Liver (tissue), 9 donors: ENCODE results near the gene APOE. TPM values are rescaled to one million over a fixed set of nuclear protein-coding genes. Genes with fewer than 3 reads are reported as not detected.

Experiments used
- DNase-seq: peaks from one replicate; pipeline ENCODE4 v3.0.0-alpha.2; 2017; ENCODE audit warnings: low spot score
- H3K27ac ChIP-seq, 2 donors: one replicate each; pipeline ENCODE4 v1.7.0; 2013; ENCODE audit warnings: inconsistent platforms in 2 of 2, low read length in 2 of 2, control low read depth in 1 of 2, low read depth in 1 of 2, mild to moderate bottlenecking in 1 of 2
- H3K27me3 ChIP-seq, 4 donors: one replicate each; pipeline versions ENCODE4 v1.6.1 to v1.7.0; 2013; ENCODE audit warnings: low read length in 3 of 4, inconsistent platforms in 1 of 4, mild to moderate bottlenecking in 1 of 4, moderate library complexity in 1 of 4; ENCODE audit not compliant: control insufficient read depth in 4 of 4, insufficient read depth in 4 of 4
- H3K36me3 ChIP-seq, 4 donors: one replicate each; pipeline versions ENCODE4 v1.6.1 to v1.7.0; 2013; ENCODE audit warnings: low read length in 3 of 4, mild to moderate bottlenecking in 3 of 4, low read depth in 1 of 4, moderate library complexity in 1 of 4; ENCODE audit not compliant: control insufficient read depth in 4 of 4, insufficient read depth in 3 of 4
- H3K4me1 ChIP-seq, 4 donors: one replicate each; pipeline versions ENCODE4 v1.6.1 to v1.7.0; 2013; ENCODE audit warnings: low read length in 3 of 4, mild to moderate bottlenecking in 3 of 4, moderate library complexity in 1 of 4; ENCODE audit not compliant: control insufficient read depth in 4 of 4, insufficient read depth in 4 of 4
- H3K4me3 ChIP-seq, 3 donors: one replicate each; pipeline versions ENCODE4 v1.6.1 to v1.7.0; 2013; ENCODE audit warnings: low read length in 3 of 3, control low read depth in 1 of 3, low read depth in 1 of 3, mild to moderate bottlenecking in 1 of 3
- H3K9ac ChIP-seq, 2 donors: one replicate each; pipeline ENCODE4 v1.7.0; 2013; ENCODE audit warnings: low read length in 2 of 2, mild to moderate bottlenecking in 2 of 2, moderate library complexity in 2 of 2, control low read depth in 1 of 2, low read depth in 1 of 2
- H3K9me3 ChIP-seq, 4 donors: one replicate each; pipeline versions ENCODE4 v1.6.1 to v1.7.0; 2013; ENCODE audit warnings: low read length in 3 of 4; ENCODE audit not compliant: control insufficient read depth in 4 of 4
- EGR1 ChIP-seq, 2 donors: IDR thresholded peaks; 2 replicates each; pipeline ENCODE4 v1.6.1; 2016 to 2018; ENCODE audit warnings: antibody characterized with exemption in 2 of 2, low read depth in 2 of 2
- FOXA1 ChIP-seq: IDR thresholded peaks from 2 replicates; pipeline ENCODE4 v1.6.1; 2016; ENCODE audit warnings: antibody characterized with exemption
- FOXA2 ChIP-seq: IDR thresholded peaks from 2 replicates; pipeline ENCODE4 v1.6.1; 2016; ENCODE audit warnings: antibody characterized with exemption
- GABPA ChIP-seq, 2 donors: IDR thresholded peaks in 1 of 2; conservative IDR thresholded peaks in 1 of 2; 2 replicates each; pipeline ENCODE4 v1.6.1; 2016; ENCODE audit warnings: antibody characterized with exemption in 2 of 2, mild to moderate bottlenecking in 1 of 2, moderate library complexity in 1 of 2
- HNF4G ChIP-seq: IDR thresholded peaks from 2 replicates; pipeline ENCODE4 v1.6.1; 2016; ENCODE audit warnings: antibody characterized with exemption
- JUND ChIP-seq, 2 donors: IDR thresholded peaks; 2 replicates each; pipeline ENCODE4 v1.6.1; 2016; ENCODE audit warnings: antibody characterized with exemption in 2 of 2
- NR2F2 ChIP-seq: IDR thresholded peaks from 2 replicates; pipeline ENCODE4 v1.6.1; 2016; ENCODE audit warnings: antibody characterized with exemption
- RAD21 ChIP-seq, 2 donors: IDR thresholded peaks; 2 replicates each; pipeline ENCODE4 v1.6.1; 2016; ENCODE audit warnings: antibody characterized with exemption in 2 of 2, mild to moderate bottlenecking in 2 of 2
- RXRA ChIP-seq, 2 donors: IDR thresholded peaks; 2 replicates each; pipeline ENCODE4 v1.6.1; 2017 to 2018; ENCODE audit warnings: antibody characterized with exemption in 2 of 2, mild to moderate bottlenecking in 1 of 2
- SP1 ChIP-seq: IDR thresholded peaks from 2 replicates; pipeline ENCODE4 v1.6.1; 2018; ENCODE audit warnings: antibody characterized with exemption, mild to moderate bottlenecking
- YY1 ChIP-seq: IDR thresholded peaks from 2 replicates; pipeline ENCODE4 v1.6.1; 2016; ENCODE audit warnings: antibody characterized with exemption, mild to moderate bottlenecking
- WGBS: extraction: QIAGEN DNeasy Blood & Tissue Kit; methylation state at CpG from one replicate; pipeline ENCODE4 v1.1.7; 2013; 5-methylcytosine and 5-hydroxymethylcytosine counted together
- polyA plus RNA-seq, 2 donors: library from polyadenylated mRNA; stranded (reverse) in 1 of 2; unstranded in 1 of 2; fragments of 200-250 nt in 1 of 2; fragments of >200 nt in 1 of 2; fragmentation: Nextera tagmentation in 1 of 2; extraction: Ambion mirVana in 1 of 2; gene quantifications; one replicate each; pipeline versions ENCODE4 v1.2.1 to v1.2.3, GENCODE V29; 2013 to 2015
- total RNA-seq, 2 donors: library from RNA; depleted of rRNA; stranded (reverse); fragments of >200 nt; gene quantifications; one replicate each; pipeline ENCODE4 v1.2.3, GENCODE V29; 2014
- TF ChIP-seq, protein P1 (sequence below): IDR thresholded peaks from 2 replicates; pipeline ENCODE4 v1.6.1; 2016; ENCODE audit warnings: antibody characterized with exemption
- TF ChIP-seq, protein P2 (sequence below): IDR thresholded peaks from 2 replicates; pipeline ENCODE4 v1.6.1; 2016; ENCODE audit warnings: antibody characterized with exemption
- donor health status: healthy.
- donor health status: healthy.
- donor health status: healthy.
- donor health status: healthy.
- donor health status: healthy.

The APOE gene
- total and polyA plus RNA-seq, 4 donors = 1,884 to 5,263 (median 3,713) TPM

DNA sequence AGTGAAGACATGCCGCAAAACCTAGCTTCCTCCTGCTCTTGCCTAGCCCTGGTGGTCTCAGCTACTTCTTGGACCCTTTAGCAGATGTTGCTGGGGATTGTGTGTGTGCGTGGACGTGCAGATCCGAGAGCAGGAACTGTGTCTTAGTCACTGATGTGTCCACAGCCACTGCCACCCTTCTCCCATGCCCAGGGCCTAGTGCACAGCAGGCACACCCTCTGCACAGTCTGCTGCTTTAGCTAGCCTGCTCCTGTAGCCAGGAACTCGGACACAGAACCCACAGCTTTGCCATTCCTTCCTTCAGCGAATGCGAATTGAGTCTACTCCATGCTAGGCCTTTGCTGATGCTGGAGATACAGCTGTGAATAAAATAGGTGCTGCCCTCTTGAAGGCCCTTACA lies 51.9 kb downstream of the APOE start:
- Histone ChIP-seq H3K4me3 (no peak overlapping the region), H3K36me3 (peaks cover 4 to 12% (median 5%) of the 10 kb centered on the region in 4 donors), H3K4me1 (peaks cover 0 to 43% (median 39%) of the 10 kb centered on the region in 4 donors), H3K9ac (no peak overlapping the region), H3K27me3 (no peaks in the 10 kb centered on the region), H3K27ac (no peak overlapping the region), H3K9me3 (no peaks in the 10 kb centered on the region)
- 87% methylated on average over 7 of the region's 7 CpGs for WGBS
- DNase-seq = no peak
- no peak for TF ChIP-seq SP1
- TF ChIP-seq RXRA (IDR thresholded peaks at IDR 0.05) = no peak
- TF ChIP-seq EGR1 (IDR thresholded peaks at IDR 0.05; ENCODE audit: low read depth in 2 of 2) = no peak
- TF ChIP-seq JUND (IDR thresholded peaks at IDR 0.05) = no peak
- TF ChIP-seq, protein P1, sequence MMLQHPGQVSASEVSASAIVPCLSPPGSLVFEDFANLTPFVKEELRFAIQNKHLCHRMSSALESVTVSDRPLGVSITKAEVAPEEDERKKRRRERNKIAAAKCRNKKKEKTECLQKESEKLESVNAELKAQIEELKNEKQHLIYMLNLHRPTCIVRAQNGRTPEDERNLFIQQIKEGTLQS = no peak
- no peak for TF ChIP-seq HNF4G
- no peak for TF ChIP-seq GABPA (IDR thresholded peaks at IDR 0.05 in 1 of 2, conservative IDR thresholded peaks at IDR 0.05 in 1 of 2)
- TF ChIP-seq, protein P2, sequence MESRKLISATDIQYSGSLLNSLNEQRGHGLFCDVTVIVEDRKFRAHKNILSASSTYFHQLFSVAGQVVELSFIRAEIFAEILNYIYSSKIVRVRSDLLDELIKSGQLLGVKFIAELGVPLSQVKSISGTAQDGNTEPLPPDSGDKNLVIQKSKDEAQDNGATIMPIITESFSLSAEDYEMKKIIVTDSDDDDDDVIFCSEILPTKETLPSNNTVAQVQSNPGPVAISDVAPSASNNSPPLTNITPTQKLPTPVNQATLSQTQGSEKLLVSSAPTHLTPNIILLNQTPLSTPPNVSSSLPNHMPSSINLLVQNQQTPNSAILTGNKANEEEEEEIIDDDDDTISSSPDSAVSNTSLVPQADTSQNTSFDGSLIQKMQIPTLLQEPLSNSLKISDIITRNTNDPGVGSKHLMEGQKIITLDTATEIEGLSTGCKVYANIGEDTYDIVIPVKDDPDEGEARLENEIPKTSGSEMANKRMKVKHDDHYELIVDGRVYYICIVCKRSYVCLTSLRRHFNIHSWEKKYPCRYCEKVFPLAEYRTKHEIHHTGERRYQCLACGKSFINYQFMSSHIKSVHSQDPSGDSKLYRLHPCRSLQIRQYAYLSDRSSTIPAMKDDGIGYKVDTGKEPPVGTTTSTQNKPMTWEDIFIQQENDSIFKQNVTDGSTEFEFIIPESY = no peak
- no peak for TF ChIP-seq FOXA2
- TF ChIP-seq RAD21 (IDR thresholded peaks at IDR 0.05) = no peak
- TF ChIP-seq FOXA1 = no peak
- no peak for TF ChIP-seq YY1
- no peak for TF ChIP-seq NR2F2

DNA sequence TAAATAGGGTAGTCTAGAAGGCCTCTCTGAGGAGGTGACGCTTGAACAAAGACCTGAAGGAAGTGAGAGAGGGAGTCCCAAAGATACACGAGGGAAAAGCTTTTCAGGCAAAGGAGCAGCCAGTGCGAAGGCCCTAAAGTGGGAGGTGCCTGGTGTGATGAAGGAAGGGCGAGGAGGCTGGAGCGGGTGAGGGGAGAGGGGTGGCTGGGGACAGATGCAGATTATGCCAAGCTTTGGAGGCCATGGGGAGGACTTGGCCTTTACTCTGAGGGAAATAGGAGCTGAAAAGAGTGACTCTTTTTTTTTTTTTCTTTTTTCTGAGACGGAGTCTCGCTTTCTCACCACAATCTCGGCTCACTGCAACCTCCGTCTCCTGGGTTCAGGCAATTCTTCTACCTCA lies 52.5 kb downstream of the APOE start:
- no peaks in the 10 kb centered on the region for H3K9me3 ChIP-seq
- 87% methylated on average over 9 of the region's 9 CpGs for WGBS
- no peaks in the 10 kb centered on the region for H3K27me3 ChIP-seq
- DNase-seq = no peak
- no peak overlapping the region for H3K27ac ChIP-seq
- no peak for TF ChIP-seq YY1
- H3K4me1 ChIP-seq = peaks cover 0 to 43% (median 39%) of the 10 kb centered on the region in 4 donors
- H3K36me3 ChIP-seq = peaks cover 5 to 12% (median 6%) of the 10 kb centered on the region in 4 donors
- H3K4me3 ChIP-seq = no peak overlapping the region
- no peak overlapping the region for H3K9ac ChIP-seq

Other genes with a start within 250 kb of the APOE start
- gene CEACAM19, start 234.3 kb upstream of the APOE start, total RNA-seq = 1 to 10 TPM in 1 of 2 donors, under 1 TPM in 1; 0.75 to 1.6 TPM
- gene CEACAM19, start 234.3 kb upstream of the APOE start, polyA plus RNA-seq = 1 to 10 TPM in 1 of 2 donors, under 1 TPM in 1; 0.98 to 2.6 TPM
- gene CEACAM16, start 206.6 kb upstream of the APOE start, total RNA-seq = under 1 TPM in 1 of 2 donors, not detected in 1; 0.09 TPM
- gene CEACAM16, start 206.6 kb upstream of the APOE start, polyA plus RNA-seq = not detected
- 10 to 100 TPM in 1 of 2 donors, 1 to 10 TPM in 1; 4.5 to 29.1 TPM for gene BCL3, start 157.1 kb upstream of the APOE start, total RNA-seq
- gene BCL3, start 157.1 kb upstream of the APOE start, polyA plus RNA-seq = 10 to 100 TPM; 10.3 to 63.6 TPM
- gene CBLC, start 127.9 kb upstream of the APOE start, total RNA-seq = 10 to 100 TPM in 1 of 2 donors, 1 to 10 TPM in 1; 2.1 to 14.0 TPM
- gene CBLC, start 127.9 kb upstream of the APOE start, polyA plus RNA-seq = 1 to 10 TPM; 8.0 to 9.6 TPM
- gene BCAM, start 96.7 kb upstream of the APOE start, total RNA-seq = 10 to 100 TPM; 15.1 to 87.4 TPM
- 10 to 100 TPM; 10.5 to 23.1 TPM for gene BCAM, start 96.7 kb upstream of the APOE start, polyA plus RNA-seq
- 10 to 100 TPM; 49.4 to 54.9 TPM for gene NECTIN2, start 59.5 kb upstream of the APOE start, total RNA-seq
- gene NECTIN2, start 59.5 kb upstream of the APOE start, polyA plus RNA-seq = 10 to 100 TPM; 56.2 to 77.5 TPM
- 10 to 100 TPM; 28.3 to 34.4 TPM for gene TOMM40, start 14.5 kb upstream of the APOE start, total RNA-seq
- 10 to 100 TPM; 27.0 to 33.0 TPM for gene TOMM40, start 14.5 kb upstream of the APOE start, polyA plus RNA-seq
- 1,000 to 10,000 TPM in 1 of 2 donors, 100 to 1,000 TPM in 1; 612 to 1,996 TPM for gene APOC1, start 8.8 kb downstream of the APOE start, total RNA-seq
- over 10,000 TPM in 1 of 2 donors, 1,000 to 10,000 TPM in 1; 3,937 to 10,095 TPM for gene APOC1, start 8.8 kb downstream of the APOE start, polyA plus RNA-seq
- gene APOC4, start 36.4 kb downstream of the APOE start, total RNA-seq = 100 to 1,000 TPM in 1 of 2 donors, 1 to 10 TPM in 1; 1.0 to 131 TPM
- gene APOC4, start 36.4 kb downstream of the APOE start, polyA plus RNA-seq = 100 to 1,000 TPM; 418 to 420 TPM
- gene APOC2, start 40.3 kb downstream of the APOE start, total RNA-seq = 1,000 to 10,000 TPM in 1 of 2 donors, 100 to 1,000 TPM in 1; 660 to 1,200 TPM
- gene APOC2, start 40.3 kb downstream of the APOE start, polyA plus RNA-seq = 1,000 to 10,000 TPM; 2,878 to 3,399 TPM
- 10 to 100 TPM; 46.2 to 56.7 TPM for gene CLPTM1, start 49.6 kb downstream of the APOE start, total RNA-seq
- 10 to 100 TPM; 35.8 to 94.5 TPM for gene CLPTM1, start 49.6 kb downstream of the APOE start, polyA plus RNA-seq
- 1 to 10 TPM; 2.2 to 4.9 TPM for gene RELB, start 95.7 kb downstream of the APOE start, total RNA-seq
- gene RELB, start 95.7 kb downstream of the APOE start, polyA plus RNA-seq = 1 to 10 TPM; 1.4 to 3.1 TPM
- gene CLASRP, start 133.2 kb downstream of the APOE start, total RNA-seq = 10 to 100 TPM; 13.0 to 44.3 TPM
- 10 to 100 TPM in 1 of 2 donors, 1 to 10 TPM in 1; 9.0 to 12.6 TPM for gene CLASRP, start 133.2 kb downstream of the APOE start, polyA plus RNA-seq
- gene ZNF296, start 170.7 kb downstream of the APOE start, total RNA-seq = under 1 TPM; 0.17 to 0.42 TPM
- under 1 TPM in 1 of 2 donors, not detected in 1; 0.16 TPM for gene ZNF296, start 170.7 kb downstream of the APOE start, polyA plus RNA-seq
- gene GEMIN7, start 173.5 kb downstream of the APOE start, total RNA-seq = 10 to 100 TPM; 10.0 to 16.2 TPM
- gene GEMIN7, start 173.5 kb downstream of the APOE start, polyA plus RNA-seq = 10 to 100 TPM; 22.7 to 25.2 TPM
- 10 to 100 TPM in 1 of 2 donors, 1 to 10 TPM in 1; 9.8 to 10.4 TPM for gene PPP1R37, start 187.4 kb downstream of the APOE start, total RNA-seq
- 1 to 10 TPM; 1.8 to 8.7 TPM for gene PPP1R37, start 187.4 kb downstream of the APOE start, polyA plus RNA-seq